Measurements from ENCODE around the gene VPS8. TPM values are rescaled to one million over a fixed set of nuclear protein-coding genes. Genes with fewer than 3 reads are reported as not detected.

The VPS8 gene
- total RNA-seq, 4 donors from 2014 or later, result 76.5 to 281 (median 163) TPM

GRCh38 chr3:185060655-185061054 is 248.7 kb downstream of the VPS8 start:
- no peak for DNase-seq
- Histone ChIP-seq H3K4me3 (no peak overlapping the region), H3K9me3 (peaks cover 0 to 3% of the 10 kb centered on the region in 2 donors), H3K27me3 (no peaks in the 10 kb centered on the region), H3K27ac (no peak overlapping the region), H3K4me1 (no peaks in the 10 kb centered on the region), H3K36me3 (no peaks in the 10 kb centered on the region)
- intact Hi-C loops (cut with DNase I; ENCODE audit: low total_unique reads), result no loop called here
- TF ChIP-seq POLR2A (IDR thresholded peaks at IDR 0.05) (no peak), CTCF (IDR thresholded peaks at IDR 0.05) (no peak)

DNA sequence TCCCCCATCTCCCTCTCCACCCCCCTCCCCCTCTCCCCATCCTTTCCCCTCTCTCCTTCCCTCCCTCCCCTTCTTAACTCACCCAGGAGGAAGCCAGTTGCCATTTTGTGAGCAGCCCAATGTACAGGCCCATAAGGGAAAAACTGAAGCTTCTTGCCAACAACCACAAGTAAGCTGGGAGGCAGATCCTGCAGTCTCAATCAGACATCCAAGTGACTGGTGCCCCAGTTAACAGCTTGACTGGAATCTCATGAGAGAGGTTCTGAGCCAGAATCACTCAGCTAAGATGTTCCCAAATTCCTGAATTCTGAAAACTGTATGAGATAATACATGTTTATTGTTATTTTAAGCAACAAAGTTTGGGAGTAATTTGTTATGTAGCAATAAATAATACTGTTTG is 250.2 kb downstream of the VPS8 start:
- no peak overlapping the region for H3K4me3 ChIP-seq
- H3K36me3 ChIP-seq, result no peaks in the 10 kb centered on the region
- no peaks in the 10 kb centered on the region for H3K4me1 ChIP-seq
- no peaks in the 10 kb centered on the region for H3K27me3 ChIP-seq
- intact Hi-C loops (cut with DNase I; ENCODE audit: low total_unique reads), result no loop called here
- no peak for DNase-seq
- H3K9me3 ChIP-seq, result peaks cover 0 to 3% of the 10 kb centered on the region in 2 donors
- no peak for TF ChIP-seq POLR2A (IDR thresholded peaks at IDR 0.05)
- no peak for TF ChIP-seq CTCF (IDR thresholded peaks at IDR 0.05)
- H3K27ac ChIP-seq, result no peak overlapping the region

GRCh38 chr3:185063431-185063830 is 251.5 kb downstream of the VPS8 start:
- Histone ChIP-seq H3K27me3 (no peaks in the 10 kb centered on the region), H3K9me3 (no peaks in the 10 kb centered on the region), H3K4me3 (no peak overlapping the region), H3K4me1 (no peaks in the 10 kb centered on the region), H3K36me3 (no peaks in the 10 kb centered on the region), H3K27ac (no peak overlapping the region)
- intact Hi-C loops (cut with DNase I; ENCODE audit: low total_unique reads), result no loop called here
- DNase-seq, result no peak
- no peak for TF ChIP-seq CTCF (IDR thresholded peaks at IDR 0.05)
- no peak for TF ChIP-seq POLR2A (IDR thresholded peaks at IDR 0.05)

DNA sequence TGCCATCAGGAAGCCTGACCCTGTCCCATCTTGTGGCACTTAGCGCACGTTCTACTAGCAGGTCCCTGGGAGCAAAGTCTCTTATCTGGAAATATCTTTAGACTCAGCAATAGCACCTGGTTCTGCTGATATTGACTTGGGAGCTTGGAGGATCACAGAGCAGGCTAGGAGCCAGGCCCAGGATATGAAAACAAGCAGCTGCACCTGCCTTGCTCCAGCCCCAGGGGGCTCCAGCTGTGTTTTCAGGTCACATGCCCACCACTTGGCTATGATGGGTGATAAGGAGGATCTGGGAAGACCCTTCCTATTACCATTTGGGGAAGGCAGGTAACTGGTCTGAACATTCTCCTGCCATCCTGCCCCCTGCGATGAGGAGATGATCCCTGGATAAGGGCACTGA is 253.1 kb downstream of the VPS8 start:
- no peaks in the 10 kb centered on the region for H3K9me3 ChIP-seq
- no peaks in the 10 kb centered on the region for H3K4me1 ChIP-seq
- H3K27ac ChIP-seq, result no peak overlapping the region
- H3K36me3 ChIP-seq, result no peaks in the 10 kb centered on the region
- TF ChIP-seq POLR2A (IDR thresholded peaks at IDR 0.05) (no peak), CTCF (IDR thresholded peaks at IDR 0.05) (no peak)
- no peaks in the 10 kb centered on the region for H3K27me3 ChIP-seq
- H3K4me3 ChIP-seq, result no peak overlapping the region
- no peak for DNase-seq
- intact Hi-C loops (cut with DNase I; ENCODE audit: low total_unique reads), result no loop called here

DNA sequence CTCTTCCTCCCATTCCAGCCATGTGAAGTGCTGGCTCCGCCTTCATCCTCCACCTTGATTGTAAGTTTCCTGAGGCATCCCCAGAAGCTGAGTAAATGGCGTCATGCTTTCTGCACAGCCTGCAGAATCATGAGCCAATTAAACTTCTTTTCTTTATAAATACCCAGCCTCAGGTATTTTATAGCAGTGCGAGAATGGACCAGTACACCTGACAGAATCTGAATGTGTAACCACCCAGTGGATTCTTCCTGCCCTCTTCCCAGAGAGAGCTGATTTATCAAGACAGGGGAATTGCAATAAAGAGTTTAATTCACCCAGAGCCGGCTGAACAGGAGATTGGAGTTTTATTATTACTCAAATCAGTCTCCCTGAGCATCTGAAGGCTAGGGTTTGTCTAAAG is 254.3 kb downstream of the VPS8 start:
- Histone ChIP-seq H3K27ac (no peak overlapping the region), H3K9me3 (no peaks in the 10 kb centered on the region), H3K36me3 (no peaks in the 10 kb centered on the region), H3K4me3 (no peak overlapping the region), H3K27me3 (no peaks in the 10 kb centered on the region), H3K4me1 (no peaks in the 10 kb centered on the region)
- no peak for TF ChIP-seq CTCF (IDR thresholded peaks at IDR 0.05)
- TF ChIP-seq POLR2A (IDR thresholded peaks at IDR 0.05), result no peak
- intact Hi-C loops (cut with DNase I; ENCODE audit: low total_unique reads), result no loop called here
- DNase-seq, result no peak
